Measurements from ENCODE around the gene RAPGEF3. TPM values are rescaled to one million over a fixed set of nuclear protein-coding genes. Genes with fewer than 3 reads are reported as not detected.

RAPGEF3 gene
- total and polyA plus RNA-seq, 9 of the 15 experiments (the other 6 are each of a cell fraction or from before 2014, with no cell fraction given): 0.03 to 0.78 (median 0.37) TPM; not detected in 1

DNA sequence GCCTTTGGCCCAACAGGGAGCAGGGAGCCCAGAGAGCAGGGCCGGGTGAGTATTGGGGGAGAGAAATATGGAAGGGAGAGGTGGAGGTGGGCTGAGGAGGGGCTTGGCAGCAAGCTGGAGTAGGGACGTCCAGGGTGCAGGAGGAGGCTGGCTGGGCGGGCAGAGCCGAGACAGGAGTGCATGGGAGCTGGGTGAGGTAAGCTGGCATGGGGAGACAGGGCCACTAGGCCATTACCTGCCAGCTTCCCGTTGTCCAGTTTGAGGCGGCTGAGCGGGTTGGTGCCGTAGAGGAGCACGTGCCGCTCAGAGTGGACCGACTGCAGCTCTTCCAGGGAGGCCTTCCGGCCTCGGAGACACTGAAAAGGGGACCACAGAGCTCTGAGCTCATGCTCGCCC, 32.7 kb upstream of the RAPGEF3 start:
- no TSS peak for BruUV-seq (replicated peaks)
- no peak for TF ChIP-seq CHD4 (IDR thresholded peaks at IDR 0.05; ENCODE audit: insufficient read depth, insufficient replicate concordance, low read depth, low read length, poor library complexity, severe bottlenecking)
- peak; percentile 48 for TF ChIP-seq POLR2G (IDR thresholded peaks at IDR 0.05; ENCODE audit: low read depth, low read length)
- Histone ChIP-seq H3K9ac (ENCODE audit: insufficient read depth in 1 of 2, low read depth in 2 of 2, low read length in 2 of 2) (no peak overlapping the region), H3K4me1 (replicated peaks in 1 of 2; ENCODE audit: control insufficient read depth in 2 of 2, insufficient read depth in 2 of 2, low read length in 2 of 2) (peaks cover 0 to 10% of the 10 kb centered on the region in 2 experiments; a peak in 1 of 5 replicates), H3K4me3 (no peak overlapping the region), H3K9me1 (ENCODE audit: control insufficient read depth, insufficient read depth, low read length) (no peaks in the 10 kb centered on the region), H3K79me2 (ENCODE audit: control insufficient read depth, insufficient read depth, low read length) (no peaks in the 10 kb centered on the region; the same call in 2 of the 3 replicates), H3K4me2 (ENCODE audit: insufficient read depth, low read length) (no peak overlapping the region), H3K9me3 (replicated peaks; ENCODE audit: control insufficient read depth, insufficient read depth, low read depth, low read length) (no peaks in the 10 kb centered on the region), H4K20me1 (replicated peaks; ENCODE audit: control insufficient read depth, insufficient read depth, low read length) (0 out of 2 replicates have a peak, but pooled peaks cover 6% of the 10 kb centered on the region), H3K36me3 (ENCODE audit: control insufficient read depth, insufficient read depth, low read length) (peaks cover 99% of the 10 kb centered on the region; the same call in 2 of the 3 replicates), H3K27me3 (ENCODE audit: control insufficient read depth in 2 of 2, insufficient read depth in 2 of 2, low read length in 2 of 2) (no peaks in the 10 kb centered on the region), H3K27ac (ENCODE audit: extremely low read depth, low read depth, low read length) (no peak overlapping the region), H2AFZ (ENCODE audit: low read depth, low read length) (no peak overlapping the region)
- ATAC-seq (no peak), FAIRE-seq (no peak), DNase-seq (ENCODE audit: extremely low read depth in 1 of 4, low spot score in 3 of 4) (no peak)
- ChIA-PET POLR2A (interaction anchor here (0.8 to 2.0 kb wide), 3 partner anchors 9 to 84 kb away, joined by 3 to 6 read pairs (median 5); no protein-coding TSS in a partner anchor), CTCF (ENCODE audit: low intra/inter-chr PET ratio) (no interaction called here)
- WGBS (ENCODE audit: insufficient coverage, low coverage, missing lambda C conversion rate): 96% methylated on average over 11 of the region's 14 CpGs
- intact Hi-C loops (cut with micrococcal nuclease) (no loop called here), in situ Hi-C loops (cut with MboI) (no loop called here)

DNA sequence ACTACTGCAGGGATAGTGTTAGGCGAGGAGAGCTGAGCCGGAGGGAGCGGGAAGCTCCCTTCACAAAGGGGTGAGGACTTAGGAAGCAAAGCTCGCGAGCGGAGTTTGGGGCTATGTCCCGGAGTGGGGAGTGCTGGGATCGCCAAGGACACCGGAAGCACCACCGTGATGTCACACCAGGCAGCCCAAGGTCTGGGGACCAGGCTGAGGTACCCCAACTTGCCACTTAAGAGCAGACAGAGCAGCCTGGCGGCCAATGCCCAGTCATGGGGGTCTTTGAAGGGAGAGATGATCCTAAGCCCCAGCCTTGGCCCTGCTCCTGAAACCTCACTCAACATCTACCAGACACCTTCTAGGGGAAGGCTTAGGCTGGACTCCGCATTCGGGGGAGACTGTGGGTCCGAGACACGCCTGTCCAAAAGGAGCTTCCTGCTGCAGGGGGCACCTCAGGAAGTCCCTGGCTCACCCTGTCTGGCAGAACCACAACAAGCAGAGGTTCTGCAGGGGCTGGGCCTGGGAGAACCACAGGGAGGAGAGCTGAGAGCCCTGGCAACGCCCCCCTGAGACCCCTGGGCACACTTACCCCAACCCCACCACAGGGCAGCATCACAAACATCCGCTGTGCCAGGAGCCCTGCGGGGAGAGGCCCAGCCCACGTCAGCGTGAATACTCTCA, 32.1 kb upstream of the RAPGEF3 start:
- WGBS (ENCODE audit: insufficient coverage, low coverage, missing lambda C conversion rate): 90% methylated on average over 16 of the region's 20 CpGs
- H3K36me3 ChIP-seq (ENCODE audit: control insufficient read depth, insufficient read depth, low read length): peaks cover 100% of the 10 kb centered on the region; the same call in 2 of the 3 replicates
- no TSS peak for BruUV-seq (replicated peaks)
- DNase-seq (ENCODE audit: extremely low read depth in 1 of 4, low spot score in 3 of 4) (no peak), ATAC-seq (no peak), FAIRE-seq (no peak)
- intact Hi-C loops (cut with micrococcal nuclease): no loop called here
- H3K4me3 ChIP-seq: no peak overlapping the region
- H3K4me2 ChIP-seq (ENCODE audit: insufficient read depth, low read length): no peak overlapping the region
- in situ Hi-C loops (cut with MboI): no loop called here
- no peak overlapping the region for H3K27ac ChIP-seq (ENCODE audit: extremely low read depth, low read depth, low read length)
- POLR2A ChIA-PET: interaction anchor here (0.8 to 2.6 kb wide), 5 partner anchors 9 to 84 kb away, joined by 3 to 8 read pairs (median 5); no protein-coding TSS in a partner anchor
- H3K9me1 ChIP-seq (ENCODE audit: control insufficient read depth, insufficient read depth, low read length): no peaks in the 10 kb centered on the region
- no peaks in the 10 kb centered on the region; the same call in 2 of the 3 replicates for H3K79me2 ChIP-seq (ENCODE audit: control insufficient read depth, insufficient read depth, low read length)
- no peak for TF ChIP-seq STAT5B (CRISPR knock-in tag; IDR thresholded peaks at IDR 0.05)
- TF ChIP-seq RBFOX2 (IDR thresholded peaks at IDR 0.05; ENCODE audit: low read depth, low read length): 0 out of 2 replicates have a peak, but pooled peaks have one; percentile 3
- TF ChIP-seq RBM22 (IDR thresholded peaks at IDR 0.05; ENCODE audit: low read depth, low read length, poor library complexity, severe bottlenecking): peak; percentile 24
- peak; percentile 38; the same call in 1 of the 2 replicates for TF ChIP-seq POLR2G (IDR thresholded peaks at IDR 0.05; ENCODE audit: low read depth, low read length)
- no peak overlapping the region for H2AFZ ChIP-seq (ENCODE audit: low read depth, low read length)
- CTCF ChIA-PET (ENCODE audit: low intra/inter-chr PET ratio): no interaction called here
- H3K4me1 ChIP-seq (replicated peaks in 1 of 2; ENCODE audit: control insufficient read depth in 2 of 2, insufficient read depth in 2 of 2, low read length in 2 of 2): peaks cover 0 to 13% of the 10 kb centered on the region in 2 experiments; a peak in 1 of 5 replicates
- 0 out of 2 replicates have a peak, but pooled peaks cover 6% of the 10 kb centered on the region for H4K20me1 ChIP-seq (replicated peaks; ENCODE audit: control insufficient read depth, insufficient read depth, low read length)
- no peak overlapping the region for H3K9ac ChIP-seq (ENCODE audit: insufficient read depth in 1 of 2, low read depth in 2 of 2, low read length in 2 of 2)
- H3K9me3 ChIP-seq (replicated peaks; ENCODE audit: control insufficient read depth, insufficient read depth, low read depth, low read length): no peaks in the 10 kb centered on the region
- no peaks in the 10 kb centered on the region for H3K27me3 ChIP-seq (ENCODE audit: control insufficient read depth in 2 of 2, insufficient read depth in 2 of 2, low read length in 2 of 2)
